Stimulated activated memory B cell treated with anti-CD40 and anti-IgM and Interleukin-4, amounts not matched to agents 10 μg/mL and 1 μg/mL and 100 μg/mL, for 72 hours (primary cell): ENCODE data around the gene ZNF430.
A peak's percentile ranks its signal among the peaks of the same experiment; 100 is the strongest.
"Not testable (repeated sequence)": the region's sequence is repeated elsewhere in the genome, so short reads cannot be mapped to it uniquely, and the experiment has no call there.

Source experiments
- ATAC-seq: fragments of 150-1000 bp; cut with Tn5 transposase; 2 replicates; pipeline ENCODE4 v1.10.0; 2021
- H3K27ac Mint-ChIP-seq: one replicate; pipeline ENCODE4 v1.8.0; 2022; ENCODE audit warnings: mild to moderate bottlenecking, mixed read lengths
- H3K27me3 Mint-ChIP-seq: one replicate; pipeline ENCODE4 v1.8.0; 2022; ENCODE audit warnings: mixed read lengths
- H3K36me3 Mint-ChIP-seq: one replicate; pipeline ENCODE4 v1.8.0; 2022; ENCODE audit warnings: mixed read lengths
- H3K4me1 Mint-ChIP-seq: one replicate; pipeline ENCODE4 v1.8.0; 2022; ENCODE audit warnings: mixed read lengths
- H3K4me3 Mint-ChIP-seq: one replicate; pipeline ENCODE4 v1.8.0; 2022; ENCODE audit warnings: mild to moderate bottlenecking, moderate library complexity, mixed read lengths
- H3K9me3 Mint-ChIP-seq: one replicate; pipeline ENCODE4 v1.8.0; 2022; ENCODE audit warnings: mixed read lengths

ZNF430 gene

GRCh38 chr19:21020298-21021227, at the start of gene ZNF430:
Gene ZNF430, plus strand, starts transcription at chr19:21020657. Its CDS starts 144 bp downstream, at chr19:21020801.
- peak within 1 kb of the TSS; percentile 100 for H3K27ac Mint-ChIP-seq
- no peaks in the 10 kb centered on the region for H3K27me3 Mint-ChIP-seq
- H3K4me1 Mint-ChIP-seq: peaks cover 41% of the 10 kb centered on the region
- peak; percentile 98 for ATAC-seq
- H3K36me3 Mint-ChIP-seq: peaks cover 38% of the 10 kb centered on the region
- H3K9me3 Mint-ChIP-seq: no peaks in the 10 kb centered on the region
- H3K4me3 Mint-ChIP-seq: peak within 1 kb of the TSS; percentile 100

- H3K4me3 Mint-ChIP-seq, H3K27ac Mint-ChIP-seq, H3K27me3 Mint-ChIP-seq, H3K36me3 Mint-ChIP-seq, ATAC-seq, H3K4me1 Mint-ChIP-seq: not testable (repeated sequence)
- peaks cover 27% of the 10 kb centered on the region for H3K9me3 Mint-ChIP-seq
Measured at GRCh38 chr19:20992788-20993187, 27.7 kb upstream of the ZNF430 start.

- H3K27ac Mint-ChIP-seq: peak overlapping the region; percentile 78
- peak; percentile 100 for ATAC-seq
Measured at GRCh38 chr19:20999731-21000352, 20.6 kb upstream of the ZNF430 start.

GRCh38 chr19:21021238-21021637, 781 bp downstream of the ZNF430 start:
- H3K4me3 Mint-ChIP-seq: peak overlapping the region; percentile 100
- H3K36me3 Mint-ChIP-seq: peaks cover 45% of the 10 kb centered on the region
- H3K9me3 Mint-ChIP-seq, ATAC-seq, H3K27me3 Mint-ChIP-seq: not testable (repeated sequence)
- H3K27ac Mint-ChIP-seq: peak overlapping the region; percentile 100
- H3K4me1 Mint-ChIP-seq: peaks cover 41% of the 10 kb centered on the region

More at GRCh38 chr19:20999731-21000352, 20.6 kb upstream of the ZNF430 start:
- no peaks in the 10 kb centered on the region for H3K27me3 Mint-ChIP-seq
- H3K4me1 Mint-ChIP-seq: peaks cover 8% of the 10 kb centered on the region
- peaks cover 3% of the 10 kb centered on the region for H3K9me3 Mint-ChIP-seq
- H3K36me3 Mint-ChIP-seq: no peaks in the 10 kb centered on the region
- peak overlapping the region; percentile 90 for H3K4me3 Mint-ChIP-seq

GRCh38 chr19:21022996-21023395, 2.5 kb downstream of the ZNF430 start:
- H3K36me3 Mint-ChIP-seq: peaks cover 60% of the 10 kb centered on the region
- H3K9me3 Mint-ChIP-seq: no peaks in the 10 kb centered on the region
- peaks cover 53% of the 10 kb centered on the region for H3K4me1 Mint-ChIP-seq
- peak overlapping the region; percentile 100 for H3K4me3 Mint-ChIP-seq
- no peaks in the 10 kb centered on the region for H3K27me3 Mint-ChIP-seq
- peak overlapping the region; percentile 100 for H3K27ac Mint-ChIP-seq
- peak; percentile 47 for ATAC-seq

- Mint-ChIP-seq H3K4me3 (no peak overlapping the region), H3K27ac (no peak overlapping the region), H3K36me3 (peaks cover 69% of the 10 kb centered on the region), H3K27me3 (no peaks in the 10 kb centered on the region), H3K4me1 (peaks cover 62% of the 10 kb centered on the region), H3K9me3 (no peaks in the 10 kb centered on the region)
- ATAC-seq: no peak
Measured at GRCh38 chr19:21023901-21024300, 3.4 kb downstream of the ZNF430 start.

GRCh38 chr19:21028969-21029268, 8.5 kb downstream of the ZNF430 start:
- Mint-ChIP-seq H3K27ac (peak overlapping the region; percentile 74), H3K4me3 (no peak overlapping the region), H3K4me1 (peaks cover 47% of the 10 kb centered on the region), H3K27me3 (no peaks in the 10 kb centered on the region), H3K9me3 (no peaks in the 10 kb centered on the region), H3K36me3 (peaks cover 60% of the 10 kb centered on the region)
- no peak for ATAC-seq

GRCh38 chr19:21045028-21045427, 24.6 kb downstream of the ZNF430 start:
- H3K9me3 Mint-ChIP-seq: peaks cover 33% of the 10 kb centered on the region
- no peaks in the 10 kb centered on the region for H3K27me3 Mint-ChIP-seq
- peaks cover 82% of the 10 kb centered on the region for H3K36me3 Mint-ChIP-seq
- peaks cover 22% of the 10 kb centered on the region for H3K4me1 Mint-ChIP-seq
- H3K27ac Mint-ChIP-seq: no peak overlapping the region
- ATAC-seq: no peak
- no peak overlapping the region for H3K4me3 Mint-ChIP-seq

GRCh38 chr19:21046489-21046888, 26.0 kb downstream of the ZNF430 start:
- Mint-ChIP-seq H3K36me3 (peaks cover 80% of the 10 kb centered on the region), H3K27me3 (no peaks in the 10 kb centered on the region), H3K27ac (no peak overlapping the region), H3K4me3 (no peak overlapping the region), H3K4me1 (peaks cover 22% of the 10 kb centered on the region), H3K9me3 (peaks cover 31% of the 10 kb centered on the region)
- ATAC-seq: no peak

- Mint-ChIP-seq H3K36me3 (peaks cover 81% of the 10 kb centered on the region), H3K9me3 (peaks cover 35% of the 10 kb centered on the region), H3K4me1 (peaks cover 22% of the 10 kb centered on the region), H3K27ac (no peak overlapping the region), H3K4me3 (no peak overlapping the region), H3K27me3 (no peaks in the 10 kb centered on the region)
- no peak for ATAC-seq
Measured at GRCh38 chr19:21047716-21048115, 27.3 kb downstream of the ZNF430 start.

- no peak for ATAC-seq
- Mint-ChIP-seq H3K36me3 (peaks cover 79% of the 10 kb centered on the region), H3K27me3 (no peaks in the 10 kb centered on the region), H3K4me1 (no peaks in the 10 kb centered on the region), H3K27ac (no peak overlapping the region), H3K4me3 (no peak overlapping the region), H3K9me3 (peaks cover 15% of the 10 kb centered on the region)
Measured at GRCh38 chr19:21052902-21053301, 32.4 kb downstream of the ZNF430 start.

- H3K27me3 Mint-ChIP-seq: no peaks in the 10 kb centered on the region
- no peak overlapping the region for H3K27ac Mint-ChIP-seq
- ATAC-seq: no peak
- H3K4me3 Mint-ChIP-seq: no peak overlapping the region
- H3K36me3 Mint-ChIP-seq: peaks cover 33% of the 10 kb centered on the region
- peaks cover 2% of the 10 kb centered on the region for H3K9me3 Mint-ChIP-seq
- H3K4me1 Mint-ChIP-seq: no peaks in the 10 kb centered on the region
Measured at GRCh38 chr19:21065336-21065735, 44.9 kb downstream of the ZNF430 start.

- Mint-ChIP-seq H3K4me1 (peaks cover 17% of the 10 kb centered on the region), H3K36me3 (peaks cover 21% of the 10 kb centered on the region), H3K27ac (peak within 1 kb of the TSS; percentile 93), H3K9me3 (no peaks in the 10 kb centered on the region), H3K27me3 (no peaks in the 10 kb centered on the region), H3K4me3 (peak within 1 kb of the TSS; percentile 100)
- peak; percentile 99 for ATAC-seq
Measured at GRCh38 chr19:21082011-21082975, 61.8 kb downstream of the ZNF430 start, which contains the start of gene ZNF714. Gene ZNF714, plus strand, starts transcription at chr19:21082203. Its CDS starts 16,066 bp downstream, at chr19:21098269.

GRCh38 chr19:21084343-21084742, 63.9 kb downstream of the ZNF430 start:
- no peak for ATAC-seq
- Mint-ChIP-seq H3K36me3 (peaks cover 17% of the 10 kb centered on the region), H3K9me3 (no peaks in the 10 kb centered on the region), H3K4me3 (no peak overlapping the region), H3K27me3 (no peaks in the 10 kb centered on the region), H3K4me1 (peaks cover 17% of the 10 kb centered on the region), H3K27ac (no peak overlapping the region)

GRCh38 chr19:21087871-21088270, 67.4 kb downstream of the ZNF430 start:
- Mint-ChIP-seq H3K36me3 (peaks cover 24% of the 10 kb centered on the region), H3K27me3 (no peaks in the 10 kb centered on the region), H3K27ac (no peak overlapping the region), H3K9me3 (no peaks in the 10 kb centered on the region), H3K4me1 (peaks cover 13% of the 10 kb centered on the region), H3K4me3 (no peak overlapping the region)
- ATAC-seq: no peak
